ENCODE data around the gene SMU1.

The SMU1 gene

GRCh38 chr9:33076046-33077004, at the start of gene SMU1:
Gene SMU1, minus strand, starts transcription at chr9:33076674. Its CDS starts 66 bp downstream, at chr9:33076608.
- H3K27me3 Mint-ChIP-seq, result no peaks in the 10 kb centered on the region
- H3K9me3 Mint-ChIP-seq (ENCODE audit: low read depth), result no peaks in the 10 kb centered on the region
- H3K4me1 Mint-ChIP-seq (ENCODE audit: low read depth), result peaks cover 40% of the 10 kb centered on the region
- H3K27ac Mint-ChIP-seq, result peak within 1 kb of the TSS; percentile 95
- H3K4me3 Mint-ChIP-seq, result peak within 1 kb of the TSS; percentile 95
- H3K36me3 Mint-ChIP-seq, result peaks cover 6% of the 10 kb centered on the region

DNA sequence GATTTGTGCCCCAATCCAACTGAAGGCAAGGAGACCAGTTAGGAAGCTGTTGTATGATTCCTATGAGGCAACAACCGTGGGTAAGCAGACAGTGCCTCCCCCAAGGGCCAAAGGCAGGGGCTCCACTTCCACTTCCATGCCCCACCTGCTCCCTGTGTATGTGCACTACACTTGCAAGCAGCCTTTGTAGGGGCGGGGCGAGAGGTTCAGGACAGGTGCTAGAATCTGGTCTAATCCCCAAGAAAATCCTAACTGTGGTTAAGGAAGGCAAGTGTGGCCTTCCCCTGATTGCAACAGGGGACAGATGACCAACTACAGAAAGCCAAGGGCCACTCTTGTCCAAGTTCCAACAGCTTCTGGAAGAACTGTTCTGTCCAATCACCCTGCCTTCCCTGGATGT, 49.0 kb upstream of the SMU1 start:
- Mint-ChIP-seq H3K4me1 (ENCODE audit: low read depth) (peaks cover 29% of the 10 kb centered on the region), H3K4me3 (no peak overlapping the region), H3K27me3 (no peaks in the 10 kb centered on the region), H3K36me3 (peaks cover 12% of the 10 kb centered on the region), H3K9me3 (ENCODE audit: low read depth) (no peaks in the 10 kb centered on the region), H3K27ac (no peak overlapping the region)

GRCh38 chr9:33124751-33125381, 48.4 kb upstream of the SMU1 start:
- H3K27me3 Mint-ChIP-seq, result no peaks in the 10 kb centered on the region
- no peaks in the 10 kb centered on the region for H3K9me3 Mint-ChIP-seq (ENCODE audit: low read depth)
- H3K36me3 Mint-ChIP-seq, result peaks cover 12% of the 10 kb centered on the region

GRCh38 chr9:33124046-33124445, 47.6 kb upstream of the SMU1 start:
- peaks cover 10% of the 10 kb centered on the region for H3K36me3 Mint-ChIP-seq
- no peak overlapping the region for H3K4me3 Mint-ChIP-seq
- peaks cover 27% of the 10 kb centered on the region for H3K4me1 Mint-ChIP-seq (ENCODE audit: low read depth)
- no peaks in the 10 kb centered on the region for H3K27me3 Mint-ChIP-seq
- no peak overlapping the region for H3K27ac Mint-ChIP-seq
- H3K9me3 Mint-ChIP-seq (ENCODE audit: low read depth), result no peaks in the 10 kb centered on the region

More at GRCh38 chr9:33124751-33125381, 48.4 kb upstream of the SMU1 start:
- Mint-ChIP-seq H3K4me1 (ENCODE audit: low read depth) (peaks cover 27% of the 10 kb centered on the region), H3K27ac (peak overlapping the region; percentile 36), H3K4me3 (no peak overlapping the region)

GRCh38 chr9:33123407-33124031, 47.0 kb upstream of the SMU1 start:
- Mint-ChIP-seq H3K4me3 (no peak overlapping the region), H3K4me1 (ENCODE audit: low read depth) (peaks cover 29% of the 10 kb centered on the region), H3K36me3 (peaks cover 10% of the 10 kb centered on the region), H3K27ac (no peak overlapping the region), H3K9me3 (ENCODE audit: low read depth) (no peaks in the 10 kb centered on the region), H3K27me3 (no peaks in the 10 kb centered on the region)

DNA sequence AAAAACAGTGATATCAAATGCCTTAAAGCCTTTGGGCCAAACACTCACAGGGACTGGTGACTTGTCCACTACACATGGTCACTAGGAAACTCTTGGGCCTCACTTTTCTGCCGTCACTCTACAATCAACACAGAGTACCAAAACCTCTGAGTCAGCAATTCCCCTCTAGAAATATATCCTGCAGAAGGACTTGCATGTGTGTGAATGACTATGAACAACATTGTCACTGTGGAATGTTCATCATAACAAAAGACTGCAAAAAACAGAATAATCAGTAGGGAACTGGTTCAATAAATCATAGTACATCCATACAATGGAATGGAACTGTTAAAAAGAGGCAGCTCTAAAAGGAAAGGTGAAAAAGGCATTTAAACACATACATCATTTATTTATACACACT, 44.1 kb upstream of the SMU1 start:
- Mint-ChIP-seq H3K27me3 (no peaks in the 10 kb centered on the region), H3K4me1 (ENCODE audit: low read depth) (peaks cover 38% of the 10 kb centered on the region), H3K27ac (no peak overlapping the region), H3K36me3 (peaks cover 2% of the 10 kb centered on the region), H3K4me3 (no peak overlapping the region), H3K9me3 (ENCODE audit: low read depth) (no peaks in the 10 kb centered on the region)

- Mint-ChIP-seq H3K9me3 (ENCODE audit: low read depth) (no peaks in the 10 kb centered on the region), H3K4me1 (ENCODE audit: low read depth) (peaks cover 32% of the 10 kb centered on the region), H3K36me3 (peaks cover 7% of the 10 kb centered on the region), H3K27me3 (no peaks in the 10 kb centered on the region), H3K27ac (no peak overlapping the region), H3K4me3 (no peak overlapping the region)
These were observed 41.3 kb upstream of the SMU1 start for GRCh38 chr9:33117796-33118195.

GRCh38 chr9:33117306-33117705, 40.8 kb upstream of the SMU1 start:
- no peaks in the 10 kb centered on the region for H3K27me3 Mint-ChIP-seq
- no peaks in the 10 kb centered on the region for H3K9me3 Mint-ChIP-seq (ENCODE audit: low read depth)
- H3K4me3 Mint-ChIP-seq, result no peak overlapping the region
- no peak overlapping the region for H3K27ac Mint-ChIP-seq
- H3K4me1 Mint-ChIP-seq (ENCODE audit: low read depth), result peaks cover 32% of the 10 kb centered on the region
- peaks cover 7% of the 10 kb centered on the region for H3K36me3 Mint-ChIP-seq

GRCh38 chr9:33116860-33117259, 40.4 kb upstream of the SMU1 start:
- H3K4me1 Mint-ChIP-seq (ENCODE audit: low read depth), result peaks cover 30% of the 10 kb centered on the region
- no peaks in the 10 kb centered on the region for H3K9me3 Mint-ChIP-seq (ENCODE audit: low read depth)
- H3K27me3 Mint-ChIP-seq, result no peaks in the 10 kb centered on the region
- peaks cover 7% of the 10 kb centered on the region for H3K36me3 Mint-ChIP-seq
- H3K27ac Mint-ChIP-seq, result no peak overlapping the region
- no peak overlapping the region for H3K4me3 Mint-ChIP-seq

DNA sequence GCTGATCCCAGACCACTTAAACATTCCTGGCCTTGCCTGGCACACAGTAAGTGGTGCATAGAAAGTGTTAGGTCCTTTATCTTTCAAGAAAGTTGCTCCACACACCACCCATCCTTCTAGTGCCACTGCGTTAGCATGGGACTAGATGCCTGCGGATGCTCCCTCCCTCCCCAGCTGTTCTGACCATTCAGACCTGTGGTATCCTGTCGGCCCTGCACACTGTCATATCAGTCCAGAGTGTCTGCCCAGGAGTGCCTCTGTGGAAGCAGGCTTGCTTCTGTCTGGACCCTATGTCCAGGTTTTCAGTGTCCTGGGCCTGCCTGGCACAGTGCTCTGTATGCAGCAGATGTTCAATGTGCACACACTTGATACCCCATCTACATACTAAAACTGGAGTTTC, 38.3 kb upstream of the SMU1 start:
- Mint-ChIP-seq H3K4me1 (ENCODE audit: low read depth) (peaks cover 28% of the 10 kb centered on the region), H3K27ac (no peak overlapping the region), H3K9me3 (ENCODE audit: low read depth) (no peaks in the 10 kb centered on the region), H3K4me3 (no peak overlapping the region), H3K27me3 (no peaks in the 10 kb centered on the region), H3K36me3 (peaks cover 7% of the 10 kb centered on the region)

GRCh38 chr9:33113799-33114547, 37.5 kb upstream of the SMU1 start:
- peaks cover 7% of the 10 kb centered on the region for H3K36me3 Mint-ChIP-seq
- no peaks in the 10 kb centered on the region for H3K9me3 Mint-ChIP-seq (ENCODE audit: low read depth)
- no peaks in the 10 kb centered on the region for H3K27me3 Mint-ChIP-seq
- no peak overlapping the region for H3K4me3 Mint-ChIP-seq
- H3K4me1 Mint-ChIP-seq (ENCODE audit: low read depth), result peaks cover 25% of the 10 kb centered on the region
- H3K27ac Mint-ChIP-seq, result no peak overlapping the region

DNA sequence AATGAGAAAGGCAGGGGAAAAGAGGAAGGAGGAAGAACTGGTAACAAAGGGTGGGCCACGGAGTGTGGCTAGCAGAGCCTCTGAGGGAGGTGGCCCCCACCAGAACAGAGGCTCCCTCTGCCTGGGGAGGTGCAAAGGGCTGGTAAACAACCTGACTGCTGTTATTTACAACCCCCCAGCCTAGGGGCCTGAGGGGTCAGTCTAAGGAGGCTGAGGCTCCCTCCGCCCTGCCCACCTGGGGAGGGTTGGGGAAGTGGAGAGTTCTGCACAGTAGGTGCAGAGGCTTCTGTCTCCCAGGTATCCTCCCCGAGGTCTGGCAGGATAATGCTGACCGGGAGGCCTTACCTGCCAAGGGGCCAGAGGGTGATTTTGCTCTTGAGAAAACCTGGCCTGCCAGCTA, 35.6 kb upstream of the SMU1 start:
- H3K9me3 Mint-ChIP-seq (ENCODE audit: low read depth), result no peaks in the 10 kb centered on the region
- H3K4me3 Mint-ChIP-seq, result no peak overlapping the region
- H3K36me3 Mint-ChIP-seq, result peaks cover 7% of the 10 kb centered on the region
- H3K27me3 Mint-ChIP-seq, result no peaks in the 10 kb centered on the region
- no peak overlapping the region for H3K27ac Mint-ChIP-seq
- peaks cover 12% of the 10 kb centered on the region for H3K4me1 Mint-ChIP-seq (ENCODE audit: low read depth)

DNA sequence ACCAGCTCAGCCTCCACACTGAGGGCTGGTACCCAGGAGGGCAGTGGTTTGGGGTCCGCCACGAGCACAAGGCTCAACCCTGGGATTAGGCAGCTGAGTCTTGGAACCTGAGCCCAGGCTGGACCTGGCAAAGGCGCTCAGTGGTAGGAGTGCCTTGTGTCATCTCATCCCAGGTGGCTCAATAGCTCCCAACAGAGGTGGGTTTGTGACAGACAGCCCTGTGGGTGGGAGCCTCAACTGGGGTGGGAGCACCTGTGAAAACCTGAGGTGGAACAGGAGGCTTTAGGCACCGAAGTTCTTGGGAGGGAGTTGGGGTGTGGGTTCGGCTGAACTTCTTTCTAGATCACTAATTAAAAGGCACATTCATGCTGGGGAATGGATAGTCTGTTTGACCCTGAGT, 35.2 kb upstream of the SMU1 start:
- no peaks in the 10 kb centered on the region for H3K27me3 Mint-ChIP-seq
- H3K4me3 Mint-ChIP-seq, result no peak overlapping the region
- peaks cover 7% of the 10 kb centered on the region for H3K36me3 Mint-ChIP-seq
- no peak overlapping the region for H3K27ac Mint-ChIP-seq
- peaks cover 8% of the 10 kb centered on the region for H3K4me1 Mint-ChIP-seq (ENCODE audit: low read depth)
- H3K9me3 Mint-ChIP-seq (ENCODE audit: low read depth), result no peaks in the 10 kb centered on the region

- Mint-ChIP-seq H3K4me3 (no peak overlapping the region), H3K27me3 (no peaks in the 10 kb centered on the region), H3K36me3 (peaks cover 7% of the 10 kb centered on the region), H3K4me1 (ENCODE audit: low read depth) (peaks cover 7% of the 10 kb centered on the region), H3K9me3 (ENCODE audit: low read depth) (no peaks in the 10 kb centered on the region), H3K27ac (peak overlapping the region; percentile 28)
These were observed 34.2 kb upstream of the SMU1 start for GRCh38 chr9:33110686-33111085.
